HPDE6-E6E7 (cell line): ENCODE data around the gene DNAJC7.

Source experiments
- DNase-seq: peaks from one replicate; pipeline ENCODE4 v3.0.0; 2011; ENCODE audit warnings: missing footprints; ENCODE audit errors: extremely low spot score

DNAJC7 gene

GRCh38 chr17:42016941-42017865 lies at the start of gene DNAJC7:
Gene DNAJC7 (minus strand): TSS chr17:42017439. CDS start chr17:42017416, 23 bp downstream.
- peak; percentile 94 for DNase-seq

- no peak for DNase-seq
Measured at GRCh38 chr17:42065201-42065600, 48.0 kb upstream of the DNAJC7 start.

GRCh38 chr17:42062681-42063080 lies 45.4 kb upstream of the DNAJC7 start:
- DNase-seq: no peak

- no peak for DNase-seq
Measured at GRCh38 chr17:42061646-42062487, 44.6 kb upstream of the DNAJC7 start.

- DNase-seq: no peak
Measured at GRCh38 chr17:42060231-42060630, 43.0 kb upstream of the DNAJC7 start.

- no peak for DNase-seq
Measured at GRCh38 chr17:42059815-42060214, 42.6 kb upstream of the DNAJC7 start.

- no peak for DNase-seq
Measured at GRCh38 chr17:42058063-42058462, 40.8 kb upstream of the DNAJC7 start.

- DNase-seq: no peak
Measured at GRCh38 chr17:42056635-42057034, 39.4 kb upstream of the DNAJC7 start.

- DNase-seq: no peak
Measured at GRCh38 chr17:42055496-42055895, 38.3 kb upstream of the DNAJC7 start.

- DNase-seq: no peak
Measured at GRCh38 chr17:42055027-42055426, 37.8 kb upstream of the DNAJC7 start.

- DNase-seq: no peak
Measured at GRCh38 chr17:42053731-42054500, 36.7 kb upstream of the DNAJC7 start.

- DNase-seq: no peak
Measured at GRCh38 chr17:42052346-42052877, 35.2 kb upstream of the DNAJC7 start.

- DNase-seq: no peak
Measured at GRCh38 chr17:42051645-42052044, 34.4 kb upstream of the DNAJC7 start.

GRCh38 chr17:42051013-42051400 lies 33.8 kb upstream of the DNAJC7 start:
- DNase-seq: no peak

- peak; percentile 62 for DNase-seq
Measured at GRCh38 chr17:42050393-42051012, 33.3 kb upstream of the DNAJC7 start, which contains the start of gene C17orf113. Gene C17orf113 (minus strand): TSS chr17:42050601. CDS start chr17:42043376, 7,225 bp downstream.

- DNase-seq: no peak
Measured at GRCh38 chr17:42049834-42050392, 32.7 kb upstream of the DNAJC7 start.

GRCh38 chr17:42047343-42047742 lies 30.1 kb upstream of the DNAJC7 start:
- DNase-seq: no peak

- DNase-seq: no peak
Measured at GRCh38 chr17:42045719-42046118, 28.5 kb upstream of the DNAJC7 start.

- DNase-seq: no peak
Measured at GRCh38 chr17:42042598-42043319, 25.5 kb upstream of the DNAJC7 start.

GRCh38 chr17:42041619-42042018 lies 24.4 kb upstream of the DNAJC7 start:
- DNase-seq: no peak
